Mesenchymal stem cell (in vitro differentiated cells and primary cell): Measurements from ENCODE around the gene AKAP7.

Experiments used
- DNase-seq: peaks from one replicate; pipeline ENCODE4 v3.0.0-alpha.2; 2013
- H2AFZ ChIP-seq: one replicate; pipeline ENCODE4 v1.6.1; 2013; ENCODE audit warnings: low read depth, mild to moderate bottlenecking, control low read depth, inconsistent platforms, low read length, moderate library complexity
- H2AK5ac ChIP-seq: 2 replicates; pipeline ENCODE4 v1.6.1; 2013; ENCODE audit warnings: low read length, moderate library complexity, mild to moderate bottlenecking, inconsistent platforms; ENCODE audit not compliant: severe bottlenecking
- H2BK120ac ChIP-seq: one replicate; pipeline ENCODE4 v1.6.1; 2013; ENCODE audit warnings: low read depth, mild to moderate bottlenecking, inconsistent platforms, low read length, moderate library complexity
- H2BK12ac ChIP-seq, 2 experiments: one replicate each; pipeline ENCODE4 v1.6.1; 2013; ENCODE audit warnings: inconsistent platforms in 2 of 2, low read length in 2 of 2, mild to moderate bottlenecking in 2 of 2, moderate library complexity in 2 of 2, control low read depth in 1 of 2
- H2BK15ac ChIP-seq: one replicate; pipeline ENCODE4 v1.6.1; 2013; ENCODE audit warnings: mild to moderate bottlenecking, low read depth, inconsistent platforms; ENCODE audit not compliant: poor library complexity, severe bottlenecking
- H2BK5ac ChIP-seq: 2 replicates; pipeline ENCODE4 v1.6.1; 2013; ENCODE audit warnings: low read depth, mild to moderate bottlenecking, low read length, control low read depth, inconsistent platforms; ENCODE audit not compliant: poor library complexity, severe bottlenecking
- H3K14ac ChIP-seq, 2 experiments: one replicate each; pipeline ENCODE4 v1.6.1; 2013; ENCODE audit warnings: inconsistent platforms in 2 of 2, low read length in 2 of 2, control low read depth in 1 of 2, mild to moderate bottlenecking in 1 of 2, moderate library complexity in 1 of 2
- H3K18ac ChIP-seq, 2 experiments: one replicate each; pipeline ENCODE4 v1.6.1; 2013; ENCODE audit warnings: inconsistent platforms in 2 of 2, low read length in 2 of 2, control low read depth in 1 of 2, low read depth in 1 of 2, mild to moderate bottlenecking in 1 of 2
- H3K23ac ChIP-seq, 2 experiments: one replicate each; pipeline ENCODE4 v1.6.1; 2013; ENCODE audit warnings: inconsistent platforms in 2 of 2, low read length in 2 of 2, mild to moderate bottlenecking in 2 of 2, moderate library complexity in 2 of 2, control low read depth in 1 of 2
- H3K27ac ChIP-seq: 2 replicates; pipeline ENCODE4 v1.5.1; 2013; ENCODE audit warnings: mild to moderate bottlenecking, moderate library complexity, low read length, control low read depth, inconsistent platforms; ENCODE audit not compliant: poor library complexity, severe bottlenecking
- H3K27me3 ChIP-seq, 2 experiments: 2 replicates each; pipeline versions ENCODE4 v1.6.1 to v1.7.0; 2013; ENCODE audit warnings: low read length in 2 of 2, mild to moderate bottlenecking in 2 of 2, moderate library complexity in 2 of 2, control low read depth in 1 of 2, inconsistent platforms in 1 of 2; ENCODE audit not compliant: control insufficient read depth in 1 of 2, insufficient read depth in 1 of 2
- H3K36me3 ChIP-seq, 2 experiments: 2 replicates each; pipeline versions ENCODE4 v1.6.1 to v1.7.0; 2013; ENCODE audit warnings: low read length in 2 of 2, control low read depth in 1 of 2, inconsistent platforms in 1 of 2, low read depth in 1 of 2, mild to moderate bottlenecking in 1 of 2; ENCODE audit not compliant: insufficient read depth in 2 of 2, control insufficient read depth in 1 of 2
- H3K4ac ChIP-seq, 2 experiments: one replicate each; pipeline ENCODE4 v1.6.1; 2013; ENCODE audit warnings: inconsistent platforms in 2 of 2, low read length in 2 of 2, mild to moderate bottlenecking in 2 of 2, moderate library complexity in 2 of 2, control low read depth in 1 of 2, low read depth in 1 of 2
- H3K4me1 ChIP-seq: 2 replicates; pipeline ENCODE4 v1.6.1; 2013; ENCODE audit warnings: low read depth, low read length, control low read depth; ENCODE audit not compliant: control insufficient read depth, insufficient read depth
- H3K4me2 ChIP-seq: 2 replicates; pipeline ENCODE4 v1.6.1; 2013; ENCODE audit warnings: low read length, mild to moderate bottlenecking, inconsistent platforms; ENCODE audit not compliant: poor library complexity, severe bottlenecking
- H3K4me3 ChIP-seq, 2 experiments: 2 replicates each; pipeline versions ENCODE4 v1.5.1 to v1.7.0; 2013; ENCODE audit warnings: low read length in 2 of 2, mild to moderate bottlenecking in 2 of 2, control low read depth in 1 of 2, low read depth in 1 of 2; ENCODE audit not compliant: insufficient read depth in 1 of 2
- H3K79me1 ChIP-seq: replicated peaks from 2 replicates; pipeline ENCODE4 v1.6.1; 2013; ENCODE audit warnings: mild to moderate bottlenecking, control low read depth, low read length, inconsistent platforms; ENCODE audit not compliant: poor library complexity, severe bottlenecking
- H3K9ac ChIP-seq: 2 replicates; pipeline ENCODE4 v1.7.0; 2013; ENCODE audit warnings: mild to moderate bottlenecking, low read length, moderate library complexity
- H3K9me3 ChIP-seq: 2 replicates; pipeline ENCODE4 v1.7.0; 2013; ENCODE audit warnings: mild to moderate bottlenecking, low read length; ENCODE audit not compliant: control insufficient read depth
- H4K8ac ChIP-seq: one replicate; pipeline ENCODE4 v1.6.1; 2013; ENCODE audit warnings: inconsistent platforms, mild to moderate bottlenecking, low read length, moderate library complexity
- H4K91ac ChIP-seq: one replicate; pipeline ENCODE4 v1.6.1; 2013; ENCODE audit warnings: mild to moderate bottlenecking, low read length, inconsistent platforms
- WGBS: methylation state at CpG from one replicate; pipeline ENCODE4 v1.1.7; 2013; ENCODE audit warnings: mixed read lengths; 5-methylcytosine and 5-hydroxymethylcytosine counted together

The AKAP7 gene

GRCh38 chr6:131107151-131107550 is 28.1 kb upstream of the AKAP7 start:
- Histone ChIP-seq H2BK120ac (no peak overlapping the region), H3K27ac (no peak overlapping the region), H3K4ac (no peak overlapping the region), H4K8ac (no peak overlapping the region), H3K4me3 (no peak overlapping the region), H3K4me2 (no peak overlapping the region), H3K4me1 (no peaks in the 10 kb centered on the region), H3K18ac (no peak overlapping the region), H2BK5ac (no peak overlapping the region), H3K27me3 (no peaks in the 10 kb centered on the region), H2BK12ac (no peak overlapping the region), H3K9me3 (no peaks in the 10 kb centered on the region), H2AK5ac (no peak overlapping the region), H3K36me3 (no peaks in the 10 kb centered on the region), H4K91ac (no peak overlapping the region), H3K23ac (no peak overlapping the region), H2BK15ac (no peak overlapping the region), H3K9ac (no peak overlapping the region), H2AFZ (no peak overlapping the region), H3K79me1 (no peaks in the 10 kb centered on the region), H3K14ac (no peak overlapping the region)
- DNase-seq, result peak; percentile 63
- WGBS, result no CpG with 5 or more reads among the region's 1 CpG

- no peaks in the 10 kb centered on the region for H3K4me1 ChIP-seq
- H3K79me1 ChIP-seq, result no peaks in the 10 kb centered on the region
- no peak overlapping the region for H2BK12ac ChIP-seq
- no peaks in the 10 kb centered on the region for H3K9me3 ChIP-seq
- H3K9ac ChIP-seq, result no peak overlapping the region
- H3K4me2 ChIP-seq, result no peak overlapping the region
- H3K14ac ChIP-seq, result no peak overlapping the region
- 91% methylated on average over 1 of the region's 1 CpG for WGBS
- no peak overlapping the region for H2AK5ac ChIP-seq
- H3K36me3 ChIP-seq, result no peaks in the 10 kb centered on the region
- DNase-seq, result no peak
- no peak overlapping the region for H2AFZ ChIP-seq
- no peak overlapping the region for H3K27ac ChIP-seq
- no peak overlapping the region for H4K91ac ChIP-seq
- H2BK15ac ChIP-seq, result no peak overlapping the region
- H3K27me3 ChIP-seq, result no peaks in the 10 kb centered on the region
- H3K4ac ChIP-seq, result no peak overlapping the region
- no peak overlapping the region for H3K23ac ChIP-seq
- H3K4me3 ChIP-seq, result no peak overlapping the region
- no peak overlapping the region for H2BK120ac ChIP-seq
- H3K18ac ChIP-seq, result no peak overlapping the region
- no peak overlapping the region for H4K8ac ChIP-seq
- no peak overlapping the region for H2BK5ac ChIP-seq
Observed at GRCh38 chr6:131112249-131112648, 23.0 kb upstream of the AKAP7 start.

GRCh38 chr6:131115651-131116050 is 19.6 kb upstream of the AKAP7 start:
- Histone ChIP-seq H2AFZ (no peak overlapping the region), H3K9me3 (no peaks in the 10 kb centered on the region), H3K23ac (no peak overlapping the region), H3K9ac (no peak overlapping the region), H3K27me3 (no peaks in the 10 kb centered on the region), H4K8ac (no peak overlapping the region), H3K4me1 (no peaks in the 10 kb centered on the region), H2AK5ac (no peak overlapping the region), H3K18ac (no peak overlapping the region), H3K36me3 (no peaks in the 10 kb centered on the region), H2BK12ac (no peak overlapping the region), H3K4me3 (no peak overlapping the region), H4K91ac (no peak overlapping the region), H3K4ac (no peak overlapping the region), H3K27ac (no peak overlapping the region), H3K14ac (no peak overlapping the region), H2BK5ac (no peak overlapping the region), H3K79me1 (no peaks in the 10 kb centered on the region), H2BK120ac (no peak overlapping the region), H2BK15ac (no peak overlapping the region), H3K4me2 (no peak overlapping the region)
- no CpG with 5 or more reads among the region's 1 CpG for WGBS
- DNase-seq, result no peak

- Histone ChIP-seq H3K18ac (no peak overlapping the region), H3K27ac (no peak overlapping the region), H3K14ac (no peak overlapping the region), H2AFZ (no peak overlapping the region), H3K4me3 (no peak overlapping the region), H4K8ac (no peak overlapping the region), H2AK5ac (no peak overlapping the region), H3K27me3 (no peaks in the 10 kb centered on the region), H3K23ac (no peak overlapping the region), H3K4me1 (no peaks in the 10 kb centered on the region), H3K36me3 (no peaks in the 10 kb centered on the region), H3K9ac (no peak overlapping the region), H2BK120ac (no peak overlapping the region), H2BK5ac (no peak overlapping the region), H3K79me1 (no peaks in the 10 kb centered on the region), H3K9me3 (no peaks in the 10 kb centered on the region), H4K91ac (no peak overlapping the region), H3K4ac (no peak overlapping the region), H2BK12ac (no peak overlapping the region), H3K4me2 (no peak overlapping the region), H2BK15ac (no peak overlapping the region)
- no peak for DNase-seq
- WGBS, result 94% methylated on average over 2 of the region's 2 CpGs
Observed at GRCh38 chr6:131116321-131116720, 18.9 kb upstream of the AKAP7 start.
